ENCODE data around the gene ARID1B.

Gene ARID1B

GRCh38 chr6:156825475-156825874 is 48.3 kb downstream of the ARID1B start:
- no peak for DNase-seq (ENCODE audit: low read depth in 2 of 2)

- no peak for DNase-seq (ENCODE audit: low read depth in 2 of 2)
Observed at GRCh38 chr6:156826290-156826955, 49.2 kb downstream of the ARID1B start.

- DNase-seq (ENCODE audit: low read depth in 2 of 2), result no peak
Observed at GRCh38 chr6:156827382-156827781, 50.2 kb downstream of the ARID1B start.

GRCh38 chr6:156828280-156828703 is 51.1 kb downstream of the ARID1B start:
- DNase-seq (ENCODE audit: low read depth in 2 of 2), result no peak

GRCh38 chr6:156830126-156830525 is 52.9 kb downstream of the ARID1B start:
- no peak for DNase-seq (ENCODE audit: low read depth in 2 of 2)

- DNase-seq (ENCODE audit: low read depth in 2 of 2), result no peak
Observed at GRCh38 chr6:156832231-156832647, 55.1 kb downstream of the ARID1B start.

- no peak for DNase-seq (ENCODE audit: low read depth in 2 of 2)
Observed at GRCh38 chr6:156832669-156833068, 55.5 kb downstream of the ARID1B start.

GRCh38 chr6:156833755-156834154 is 56.6 kb downstream of the ARID1B start:
- no peak for DNase-seq (ENCODE audit: low read depth in 2 of 2)

- no peak for DNase-seq (ENCODE audit: low read depth in 2 of 2)
Observed at GRCh38 chr6:156839129-156839528, 62.0 kb downstream of the ARID1B start.

GRCh38 chr6:156839591-156840001 is 62.4 kb downstream of the ARID1B start:
- DNase-seq (ENCODE audit: low read depth in 2 of 2), result no peak

- DNase-seq (ENCODE audit: low read depth in 2 of 2), result no peak
Observed at GRCh38 chr6:156840136-156840535, 63.0 kb downstream of the ARID1B start.

- DNase-seq (ENCODE audit: low read depth in 2 of 2), result no peak
Observed at GRCh38 chr6:156840606-156841005, 63.4 kb downstream of the ARID1B start.

- no peak for DNase-seq (ENCODE audit: low read depth in 2 of 2)
Observed at GRCh38 chr6:156841508-156841907, 64.3 kb downstream of the ARID1B start.

- no peak for DNase-seq (ENCODE audit: low read depth in 2 of 2)
Observed at GRCh38 chr6:156842598-156843250, 65.5 kb downstream of the ARID1B start.

- DNase-seq (ENCODE audit: low read depth in 2 of 2), result no peak
Observed at GRCh38 chr6:156844089-156844488, 66.9 kb downstream of the ARID1B start.

- DNase-seq (ENCODE audit: low read depth in 2 of 2), result no peak
Observed at GRCh38 chr6:156845454-156846155, 68.4 kb downstream of the ARID1B start.

GRCh38 chr6:156846845-156847599 is 69.8 kb downstream of the ARID1B start:
- DNase-seq (ENCODE audit: low read depth in 2 of 2), result no peak

- no peak for DNase-seq (ENCODE audit: low read depth in 2 of 2)
Observed at GRCh38 chr6:156848123-156848522, 70.9 kb downstream of the ARID1B start.

- DNase-seq (ENCODE audit: low read depth in 2 of 2), result no peak
Observed at GRCh38 chr6:156848533-156848932, 71.4 kb downstream of the ARID1B start.

GRCh38 chr6:156849806-156850205 is 72.6 kb downstream of the ARID1B start:
- DNase-seq (ENCODE audit: low read depth in 2 of 2), result no peak

GRCh38 chr6:156850353-156850752 is 73.2 kb downstream of the ARID1B start:
- no peak for DNase-seq (ENCODE audit: low read depth in 2 of 2)

- no peak for DNase-seq (ENCODE audit: low read depth in 2 of 2)
Observed at GRCh38 chr6:156851454-156851921, 74.3 kb downstream of the ARID1B start.
